ENCODE measurements around the gene TMEM108. TPM values are rescaled to one million over a fixed set of nuclear protein-coding genes. Genes with fewer than 3 reads are reported as not detected.

TMEM108 gene
- total and polyA plus RNA-seq, 2 of the 4 experiments (the other 2 are of a cell fraction) = 0.18 to 2.2 TPM

DNA sequence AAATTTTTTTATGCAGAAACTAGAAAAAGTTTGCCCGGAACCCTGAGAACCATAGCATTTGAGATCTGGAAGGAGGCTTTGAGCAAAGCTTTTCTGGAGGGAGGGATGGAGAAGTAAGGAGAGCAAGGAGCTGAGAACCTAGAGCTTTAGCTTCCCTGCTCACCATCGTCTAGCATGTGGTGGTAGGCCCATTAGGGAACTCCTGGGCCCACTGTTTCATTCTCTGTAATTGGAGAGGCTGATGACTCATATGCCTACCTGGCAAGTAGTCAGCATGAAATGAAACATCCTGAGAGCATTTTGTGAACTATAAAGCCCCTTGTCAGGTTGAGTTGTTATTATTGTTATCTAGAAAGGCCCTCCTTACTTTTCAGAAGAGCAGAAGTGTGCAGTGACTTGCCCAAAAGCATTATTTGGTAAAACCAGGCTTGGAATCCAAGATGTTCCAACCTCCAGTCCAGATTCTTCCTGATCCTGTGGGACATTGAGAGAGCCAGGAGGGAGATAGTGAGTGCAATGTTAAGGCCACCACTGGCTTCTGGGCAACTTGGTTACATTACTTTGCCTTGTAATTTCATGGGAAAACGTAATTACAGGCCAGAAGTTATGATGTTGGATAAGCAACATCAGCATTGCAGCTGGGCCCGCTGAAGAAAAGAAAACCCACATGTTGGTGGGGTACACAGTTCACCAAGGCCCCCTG is 257.2 kb downstream of the TMEM108 start:
- Histone ChIP-seq H2AK9ac (replicated peaks; ENCODE audit: low read depth, low read length, poor library complexity) (no peak overlapping the region), H2AFZ (replicated peaks; ENCODE audit: low read length, poor library complexity) (no peak overlapping the region), H2AK5ac (ENCODE audit: low read depth, low read length) (peak overlapping the region; percentile 86), H3K27me3 (ENCODE audit: control insufficient read depth, insufficient read depth, low read length) (no peaks in the 10 kb centered on the region), H3K9ac (ENCODE audit: low read depth, low read length) (no peak overlapping the region), H2BK120ac (ENCODE audit: low read depth, low read length) (peak overlapping the region; percentile 63), H3K9me1 (ENCODE audit: insufficient read depth, low read length) (no peaks in the 10 kb centered on the region), H3K18ac (ENCODE audit: low read depth, low read length) (peak overlapping the region; percentile 70; the same call in 1 of the 2 replicates), H3K9me3 (ENCODE audit: control insufficient read depth, insufficient read depth, low read length) (no peaks in the 10 kb centered on the region), H3K14ac (replicated peaks; ENCODE audit: low read depth, low read length) (peak overlapping the region; percentile 60; the same call in 1 of the 2 replicates), H2BK15ac (ENCODE audit: low read depth, low read length) (peak overlapping the region; percentile 79; the same call in 2 of the 3 replicates), H2BK20ac (ENCODE audit: low read depth, low read length) (peak overlapping the region; percentile 86), H4K91ac (ENCODE audit: insufficient read depth, low read depth, low read length) (peak overlapping the region; percentile 78), H3K56ac (ENCODE audit: extremely low read depth, insufficient read depth, low read length) (peak overlapping the region; percentile 29; the same call in 1 of the 2 replicates), H4K8ac (ENCODE audit: low read depth in 2 of 2, low read length in 2 of 2) (peak overlapping the region; percentile 39 to 70; a peak in 3 of 4 replicates), H3K4ac (ENCODE audit: low read depth, low read length) (peak overlapping the region; percentile 86), H4K5ac (ENCODE audit: low read depth, low read length) (peak overlapping the region; percentile 62; the same call in 1 of the 2 replicates), H3K79me1 (ENCODE audit: low read depth in 1 of 2, low read length in 2 of 2) (no peaks in the 10 kb centered on the region), H3K4me1 (ENCODE audit: control insufficient read depth, insufficient read depth, low read length) (peaks cover 13% of the 10 kb centered on the region), H3K36me3 (ENCODE audit: control insufficient read depth, insufficient read depth, low read length) (no peaks in the 10 kb centered on the region), H2BK5ac (ENCODE audit: low read depth, low read length, poor library complexity, severe bottlenecking) (peak overlapping the region; percentile 74), H3K27ac (ENCODE audit: insufficient read depth, low read length) (peak overlapping the region; percentile 10), H3K23ac (ENCODE audit: low read depth, low read length) (peak overlapping the region; percentile 66), H4K20me1 (ENCODE audit: insufficient read depth, low read length) (no peaks in the 10 kb centered on the region), H3K4me2 (ENCODE audit: low read depth, low read length) (peak overlapping the region; percentile 66), H3K4me3 (ENCODE audit: insufficient read depth, low read depth, low read length) (no peak overlapping the region)
- CTCF ChIA-PET = no interaction called here
- dilution Hi-C loops (cut with HindIII; ENCODE audit: low sequenced_read_pairs, unreplicated experiment) = no loop called here
- TF ChIP-seq FOS (IDR thresholded peaks at IDR 0.05; ENCODE audit: low read depth, low read length) = peak; percentile 78
- TF ChIP-seq NFE2L2 (IDR thresholded peaks at IDR 0.05; ENCODE audit: low read depth, low read length) = no peak
- 0 out of 2 replicates have a peak, but pooled peaks have one; percentile 5 for TF ChIP-seq MAFK (IDR thresholded peaks at IDR 0.05; ENCODE audit: low read depth, low read length)
- peak; percentile 81 for DNase-seq
- BruUV-seq (replicated peaks) = no TSS peak
- in situ Hi-C loops (cut with MboI; ENCODE audit: low sequenced_read_pairs) = loop anchor here (25.0 kb wide), 1 partner anchor 858 kb away; no protein-coding TSS in a partner anchor
- POLR2A ChIA-PET (ENCODE audit: unreplicated experiment) = no interaction called here
- peak; percentile 42 for ATAC-seq (ENCODE audit: low read depth)
- intact Hi-C loops (cut with micrococcal nuclease) = no loop called here
- no CpG with 5 or more reads among the region's 4 CpGs for whole genome bisulfite sequencing, 2 experiments (ENCODE audit: extremely low coverage in 2 of 2, insufficient read length in 1 of 2)
